NCI-H1092 treated with DMSO at 0.1 percent for 48 hours (cell line): Measurements from ENCODE around the gene TUBA4A.
"Not testable (repeated sequence)": the region's sequence is repeated elsewhere in the genome, so short reads cannot be mapped to it uniquely, and the experiment has no call there.

ENCODE experiments used
- DNase-seq: peaks from one replicate; lab custom pipeline; 2025; lab: John Stamatoyannopoulos, UW

TUBA4A gene

GRCh38 chr2:219210886-219211362 lies 42.8 kb downstream of the TUBA4A start:
- DNase-seq: no peak

GRCh38 chr2:219210196-219210885 lies 43.4 kb downstream of the TUBA4A start:
- no peak for DNase-seq

DNA sequence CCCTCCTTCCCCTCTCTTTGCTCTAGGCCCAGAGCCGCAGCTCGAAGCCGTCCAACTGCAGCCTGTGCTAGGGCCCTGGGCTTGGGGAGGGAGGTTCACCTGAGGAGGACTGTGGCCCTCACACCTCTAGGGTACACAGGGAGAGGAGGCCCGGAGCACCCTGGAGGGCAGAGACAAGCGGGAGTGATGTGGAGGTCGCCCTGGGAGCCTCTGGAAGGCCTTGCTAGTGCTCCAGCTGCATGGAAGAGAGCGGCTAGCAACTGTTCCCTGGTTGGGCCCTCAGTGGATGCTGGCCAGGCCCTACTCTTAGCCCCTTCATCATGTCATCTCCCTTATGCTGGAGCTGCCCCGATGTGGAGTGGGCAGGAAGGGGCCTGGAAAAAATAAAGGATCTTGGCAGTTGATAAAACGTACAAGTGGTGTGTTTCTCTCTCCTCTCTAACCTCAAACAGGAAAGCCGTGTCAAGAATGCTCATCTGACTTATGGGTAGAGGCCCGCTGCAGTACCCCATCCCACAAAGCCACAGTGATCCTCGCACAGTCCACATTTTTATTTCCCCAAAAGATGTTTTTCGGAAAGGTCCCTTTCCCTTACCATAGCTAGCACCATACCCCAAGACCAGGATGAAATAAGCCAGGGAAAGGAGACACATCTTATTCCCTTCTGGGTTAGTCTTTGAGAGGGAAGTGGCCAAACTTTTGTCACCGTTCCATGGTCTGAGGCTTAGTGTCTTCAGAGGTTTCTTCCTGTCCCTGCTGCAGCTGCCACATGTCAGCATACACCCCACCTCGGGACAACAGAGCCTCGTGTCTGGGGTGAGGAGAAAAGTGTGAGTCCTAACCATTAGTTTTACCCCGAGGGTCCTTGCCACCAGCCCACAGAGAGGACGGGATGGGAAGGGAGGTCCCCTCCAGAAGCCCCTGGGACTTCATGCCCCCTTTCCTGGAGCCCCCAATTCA lies 44.2 kb downstream of the TUBA4A start:
- no peak for DNase-seq

DNA sequence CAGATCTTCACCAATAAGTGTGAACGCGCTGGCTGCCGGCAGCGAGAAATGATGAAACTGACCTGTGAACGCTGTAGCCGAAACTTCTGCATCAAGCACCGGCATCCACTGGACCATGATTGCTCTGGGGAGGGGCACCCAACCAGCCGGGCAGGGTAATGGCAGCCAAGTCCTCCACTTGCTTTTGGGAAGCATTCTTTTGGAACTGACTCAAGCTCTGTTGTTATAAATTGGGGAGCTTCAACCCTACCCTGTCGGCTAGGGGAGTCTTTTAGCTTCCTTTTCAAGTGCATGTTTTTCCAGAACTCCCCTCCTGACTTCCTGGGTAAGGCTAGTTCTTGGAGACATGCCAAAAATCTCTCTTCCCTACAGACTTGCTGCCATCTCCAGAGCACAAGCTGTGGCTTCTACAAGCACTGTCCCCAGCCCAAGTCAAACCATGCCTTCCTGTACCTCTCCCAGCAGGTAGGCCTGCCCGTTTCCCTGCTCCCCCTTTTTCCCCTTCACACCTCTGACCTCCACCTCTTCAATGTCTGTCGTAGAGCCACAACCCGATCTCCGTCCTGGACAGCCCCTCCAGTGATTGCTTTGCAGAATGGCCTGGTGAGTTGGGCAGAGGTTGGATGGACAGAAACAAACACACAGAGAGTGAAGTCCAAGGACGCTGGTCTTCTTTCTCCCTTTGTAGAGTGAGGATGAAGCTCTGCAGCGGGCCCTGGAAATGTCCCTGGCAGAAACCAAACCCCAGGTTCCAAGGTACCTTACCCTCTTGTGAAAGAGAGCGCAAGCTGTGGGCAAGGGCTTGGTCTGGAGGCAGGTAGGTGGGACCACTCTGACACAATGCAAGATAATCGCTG lies 45.6 kb downstream of the TUBA4A start:
- DNase-seq: no peak

DNA sequence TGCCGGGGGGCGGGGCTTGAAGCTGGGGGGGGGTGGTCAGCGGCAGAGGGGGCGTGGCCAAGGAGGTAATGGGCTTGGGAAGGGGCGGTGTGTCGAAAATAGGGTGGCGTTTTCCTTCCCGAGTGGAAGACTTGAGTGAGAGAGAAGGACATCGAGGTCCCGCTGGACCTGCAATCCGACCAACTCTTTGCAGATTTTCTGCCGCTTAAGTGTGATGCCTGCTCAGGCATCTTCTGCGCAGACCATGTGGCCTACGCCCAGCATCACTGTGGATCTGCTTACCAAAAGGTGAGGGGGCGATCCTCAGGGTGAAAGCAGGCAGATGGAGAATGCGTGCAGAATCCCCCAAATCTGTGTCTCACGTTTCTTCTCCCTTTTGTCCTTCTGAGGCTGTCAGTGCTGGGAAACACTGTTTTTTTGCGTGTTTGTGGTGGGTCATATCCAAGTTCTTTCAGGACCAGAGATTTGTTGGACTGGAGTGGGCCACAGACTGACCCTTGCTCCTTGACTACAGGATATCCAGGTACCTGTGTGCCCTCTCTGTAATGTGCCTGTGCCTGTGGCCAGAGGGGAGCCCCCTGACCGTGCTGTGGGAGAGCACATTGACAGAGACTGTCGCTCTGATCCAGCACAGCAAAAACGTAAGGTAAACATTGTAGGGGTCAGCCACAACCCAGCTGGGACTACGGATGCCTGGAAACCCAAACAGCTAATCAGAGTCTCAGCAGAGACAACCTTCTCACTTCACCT lies 46.4 kb downstream of the TUBA4A start:
- DNase-seq: no peak

DNA sequence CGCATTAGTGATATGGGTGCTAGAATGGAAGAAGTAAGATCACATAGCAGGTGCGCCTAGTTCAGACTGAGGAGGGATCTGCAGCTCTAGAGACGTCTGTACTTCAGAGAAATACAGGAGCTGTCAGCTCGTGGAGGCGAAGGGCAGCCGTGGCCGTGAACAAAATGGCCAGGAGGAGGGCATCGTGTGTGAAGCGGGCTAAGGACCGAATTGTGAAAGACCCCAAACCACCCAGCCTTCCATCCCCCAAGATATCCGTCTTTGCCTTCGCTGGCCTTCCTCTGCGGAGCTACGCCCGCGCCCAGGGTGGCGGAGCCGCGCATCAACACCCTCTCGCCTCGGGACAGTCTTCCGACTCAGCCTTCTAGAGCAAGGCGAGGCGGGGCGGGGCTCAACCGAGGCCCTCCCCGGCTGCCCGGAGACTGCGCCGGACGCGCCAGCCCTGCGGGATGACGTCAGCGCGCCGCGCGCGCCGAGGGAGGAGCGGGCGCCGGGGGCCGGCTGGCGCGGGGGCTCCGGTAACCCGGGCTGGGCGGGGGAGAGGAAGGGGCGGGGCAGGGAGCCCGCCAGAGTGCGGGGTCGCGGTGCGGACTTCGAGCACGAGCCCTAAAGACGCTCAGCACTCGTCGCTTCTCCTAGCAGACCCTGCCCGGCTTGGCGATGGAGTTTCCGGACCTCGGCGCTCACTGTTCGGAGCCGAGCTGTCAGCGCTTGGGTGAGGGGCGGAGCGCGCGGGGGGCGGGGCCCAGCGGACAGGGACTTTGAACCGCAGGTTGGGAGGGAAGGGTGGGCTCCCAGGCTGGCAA lies 47.2 kb downstream of the TUBA4A start, which contains the start of gene ZFAND2B:
TSS of gene ZFAND2B (plus strand) at position 455 of the 806 bp plus-strand sequence. CDS start at position 661, 206 bp downstream.
- DNase-seq: peak; percentile 80

GRCh38 chr2:219205981-219206327 lies 47.8 kb downstream of the TUBA4A start:
- no peak for DNase-seq

GRCh38 chr2:219205165-219205538 lies 48.6 kb downstream of the TUBA4A start:
- no peak for DNase-seq

GRCh38 chr2:219204425-219205164 lies 49.1 kb downstream of the TUBA4A start:
- no peak for DNase-seq

- not testable (repeated sequence) for DNase-seq
Observed at GRCh38 chr2:219201331-219201730, 52.4 kb downstream of the TUBA4A start.

DNA sequence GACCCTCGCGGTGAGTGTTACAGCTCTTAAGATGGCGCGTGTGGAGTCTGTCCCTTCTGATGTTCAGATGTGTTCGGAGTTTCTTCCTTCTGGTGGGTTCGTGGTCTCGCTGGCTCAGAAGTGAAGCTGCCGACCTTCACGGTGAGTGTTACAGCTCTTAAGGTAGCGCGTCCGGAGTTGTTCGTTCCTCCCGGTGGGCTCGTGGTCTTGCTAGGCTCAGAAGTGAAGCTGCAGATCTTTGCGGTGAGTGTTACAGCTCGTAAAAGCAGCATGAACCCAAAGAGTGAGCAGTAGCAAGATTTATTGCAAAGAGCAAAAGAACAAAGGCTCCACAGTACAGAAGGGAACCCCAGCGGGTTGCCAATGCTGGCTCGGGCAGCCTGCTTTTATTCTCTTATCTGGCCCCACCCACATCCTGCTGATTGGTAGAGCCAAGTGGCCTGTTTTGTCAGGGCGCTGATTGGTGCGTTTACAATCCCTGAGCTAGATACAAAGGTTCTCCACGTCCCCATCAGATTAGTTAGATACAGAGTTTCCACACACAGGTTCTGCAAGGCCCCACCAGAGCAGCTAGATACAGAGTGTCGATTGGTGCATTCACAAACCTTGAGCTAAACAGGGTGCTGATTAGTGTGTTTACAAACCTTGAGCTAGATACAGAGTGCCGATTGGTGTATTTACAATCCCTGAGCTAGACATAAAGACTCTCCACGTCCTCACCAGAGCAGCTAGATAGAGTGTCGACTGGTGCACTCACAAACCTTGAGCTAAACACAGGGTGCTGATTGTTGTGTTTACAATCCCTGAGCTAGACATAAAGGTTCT lies 53.0 kb downstream of the TUBA4A start:
- not testable (repeated sequence) for DNase-seq
